ENCODE results near the gene UNC13B. TPM values are rescaled to one million over a fixed set of nuclear protein-coding genes. Genes with fewer than 3 reads are reported as not detected.

The UNC13B gene
- total RNA-seq, 2 donors from 2014 or later, result 20.2 to 29.3 TPM

- intact Hi-C loops (cut with DNase I), result no loop called here
- TF ChIP-seq POLR2A (IDR thresholded peaks at IDR 0.05), result no peak
- TF ChIP-seq CTCF (IDR thresholded peaks at IDR 0.05), result no peak
- Histone ChIP-seq H3K4me1 (no peaks in the 10 kb centered on the region), H3K4me3 (no peak overlapping the region), H3K27me3 (no peaks in the 10 kb centered on the region), H3K9me3 (peaks cover 0 to 18% (median 0%) of the 10 kb centered on the region in 3 donors), H3K27ac (no peak overlapping the region), H3K36me3 (replicated peaks in 1 of 2; ENCODE audit: insufficient read depth in 1 of 2, low read depth in 2 of 2) (no peaks in the 10 kb centered on the region)
- ATAC-seq (no peak), DNase-seq (no peak)
- WGBS, 2 donors, result 86 to 98% methylated on average over 2 of the region's 2 CpGs
Measured at GRCh38 chr9:35203528-35203927, 41.7 kb downstream of the UNC13B start.

GRCh38 chr9:35205340-35205739, 43.5 kb downstream of the UNC13B start:
- DNase-seq, result no peak
- WGBS, 2 donors, result 90 to 97% methylated on average over 1 of the region's 1 CpG
- no peak for TF ChIP-seq CTCF (IDR thresholded peaks at IDR 0.05)
- no peak for TF ChIP-seq POLR2A (IDR thresholded peaks at IDR 0.05)
- Histone ChIP-seq H3K4me3 (no peak overlapping the region), H3K27me3 (no peaks in the 10 kb centered on the region), H3K4me1 (no peaks in the 10 kb centered on the region), H3K9me3 (peaks cover 0 to 15% (median 0%) of the 10 kb centered on the region in 3 donors), H3K36me3 (replicated peaks in 1 of 2; ENCODE audit: insufficient read depth in 1 of 2, low read depth in 2 of 2) (no peaks in the 10 kb centered on the region), H3K27ac (no peak overlapping the region)
- intact Hi-C loops (cut with DNase I), result no loop called here
- ATAC-seq, result no peak

DNA sequence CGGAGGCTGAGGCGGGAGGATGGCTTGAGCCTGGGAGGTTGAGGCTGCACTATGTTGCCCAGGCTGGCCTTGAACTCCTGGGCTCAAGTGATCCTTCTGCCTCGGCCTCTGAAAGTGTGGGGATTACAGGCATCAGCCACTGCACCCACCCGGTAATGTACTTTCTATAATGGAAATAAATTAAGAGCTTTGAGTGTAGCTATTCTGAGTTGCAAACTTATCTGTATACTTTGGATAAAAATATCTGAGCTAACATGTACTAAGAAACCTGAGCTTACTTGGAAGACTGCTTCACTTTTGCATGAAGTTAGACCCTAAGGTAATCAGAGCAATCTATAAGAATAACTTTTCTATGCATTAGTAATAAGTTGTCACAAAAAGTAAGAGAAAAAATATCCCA, 50.0 kb downstream of the UNC13B start:
- WGBS, 2 donors, result 94 to 95% methylated on average over 4 of the region's 4 CpGs
- H3K27ac ChIP-seq, result no peak overlapping the region
- no peak for TF ChIP-seq CTCF (IDR thresholded peaks at IDR 0.05)
- TF ChIP-seq POLR2A (IDR thresholded peaks at IDR 0.05), result no peak
- no peaks in the 10 kb centered on the region for H3K9me3 ChIP-seq
- no peak overlapping the region for H3K4me3 ChIP-seq
- H3K27me3 ChIP-seq, result no peaks in the 10 kb centered on the region
- intact Hi-C loops (cut with DNase I), result no loop called here
- no peak for DNase-seq
- H3K36me3 ChIP-seq (replicated peaks in 1 of 2; ENCODE audit: insufficient read depth in 1 of 2, low read depth in 2 of 2), result no peaks in the 10 kb centered on the region
- ATAC-seq, result no peak
- no peaks in the 10 kb centered on the region for H3K4me1 ChIP-seq

DNA sequence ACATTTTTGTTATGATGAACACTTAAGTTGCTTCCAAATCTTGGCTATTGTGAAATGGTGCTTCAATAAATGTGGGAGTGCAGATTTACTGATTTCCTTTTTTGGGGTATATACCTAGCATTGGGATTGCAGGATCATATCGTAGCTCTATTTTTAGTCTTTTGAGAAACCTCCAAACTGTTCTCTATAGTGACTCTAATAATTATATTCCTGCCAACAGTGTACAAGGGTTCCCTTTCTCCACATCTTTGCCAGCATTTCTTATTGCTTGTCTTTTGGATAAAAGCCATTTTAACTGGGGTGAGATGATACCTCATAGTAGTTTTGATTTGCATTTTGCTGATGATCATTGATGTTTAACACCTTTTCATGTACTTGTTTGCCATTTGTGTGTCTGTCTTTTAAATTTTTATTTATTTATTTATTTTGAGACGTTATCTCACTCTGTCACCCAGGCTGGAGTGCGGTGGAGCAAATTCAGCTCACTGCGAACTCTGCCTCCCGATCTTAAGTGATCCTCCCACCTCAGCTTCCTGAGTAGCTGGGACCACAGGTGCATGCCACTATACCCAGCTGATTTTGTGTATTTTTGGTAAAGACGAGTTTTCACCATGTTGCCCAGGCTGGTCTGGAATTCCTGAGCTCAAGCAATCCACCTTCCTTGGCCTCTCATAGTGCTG, 59.0 kb downstream of the UNC13B start:
- Histone ChIP-seq H3K27ac (no peak overlapping the region), H3K36me3 (replicated peaks in 1 of 2; ENCODE audit: insufficient read depth in 1 of 2, low read depth in 2 of 2) (no peaks in the 10 kb centered on the region), H3K9me3 (no peaks in the 10 kb centered on the region), H3K4me3 (no peak overlapping the region), H3K27me3 (no peaks in the 10 kb centered on the region), H3K4me1 (no peaks in the 10 kb centered on the region)
- WGBS, 2 donors, result 96 to 98% methylated on average over 6 of the region's 6 CpGs
- no peak for DNase-seq
- ATAC-seq, result no peak
- intact Hi-C loops (cut with DNase I), result no loop called here
- no peak for TF ChIP-seq CTCF (IDR thresholded peaks at IDR 0.05)
- TF ChIP-seq POLR2A (IDR thresholded peaks at IDR 0.05), result no peak

DNA sequence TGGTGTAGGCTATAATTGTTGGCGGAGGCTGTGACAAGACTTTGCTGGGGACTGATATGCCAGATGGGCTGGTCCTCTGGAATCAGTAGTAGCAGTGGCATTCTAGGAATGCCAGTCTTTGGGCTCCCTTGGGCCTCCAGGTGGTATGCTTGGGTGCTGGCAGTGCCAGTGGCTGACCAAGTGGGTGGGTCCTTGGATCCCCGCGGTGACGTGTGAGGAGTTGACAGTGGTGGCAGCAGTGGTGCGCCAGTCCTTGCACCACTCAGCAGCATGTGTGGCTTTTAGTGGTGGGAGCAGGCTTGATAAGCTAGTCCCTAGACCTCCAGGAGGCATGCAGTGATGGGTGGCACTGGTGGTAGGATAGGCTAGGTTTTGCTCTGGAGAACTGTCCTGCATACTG, 63.9 kb downstream of the UNC13B start:
- WGBS, 2 donors, result 76 to 100% methylated on average over 1 to 5 of the region's 5 CpGs
- DNase-seq (no peak), ATAC-seq (no peak)
- Histone ChIP-seq H3K4me3 (no peak overlapping the region), H3K27me3 (no peaks in the 10 kb centered on the region), H3K9me3 (no peaks in the 10 kb centered on the region), H3K4me1 (peaks cover 20% of the 10 kb centered on the region), H3K27ac (no peak overlapping the region), H3K36me3 (replicated peaks in 1 of 2; ENCODE audit: insufficient read depth in 1 of 2, low read depth in 2 of 2) (no peaks in the 10 kb centered on the region)
- TF ChIP-seq POLR2A (IDR thresholded peaks at IDR 0.05) (no peak), CTCF (IDR thresholded peaks at IDR 0.05) (no peak)
- intact Hi-C loops (cut with DNase I), result no loop called here

All from body of pancreas (tissue), 4 donors.